Activated naive CD4-positive, alpha-beta T cell treated with anti-CD3 and anti-CD28 coated beads, Interleukin-2, amount 50 U/mL, for 24 hours (primary cell): Measurements from ENCODE around the gene MORN1.

ENCODE experiments used
- H3K27ac Mint-ChIP-seq: one replicate; pipeline ENCODE4 v1.8.0; 2021; ENCODE audit warnings: mild to moderate bottlenecking, mixed read lengths
- H3K27me3 Mint-ChIP-seq: one replicate; pipeline ENCODE4 v1.8.0; 2021; ENCODE audit warnings: mixed read lengths
- H3K36me3 Mint-ChIP-seq: one replicate; pipeline ENCODE4 v1.8.0; 2021; ENCODE audit warnings: mixed read lengths
- H3K4me1 Mint-ChIP-seq: one replicate; pipeline ENCODE4 v1.8.0; 2021; ENCODE audit warnings: mixed read lengths
- H3K4me3 Mint-ChIP-seq: one replicate; pipeline ENCODE4 v1.8.0; 2021; ENCODE audit warnings: mild to moderate bottlenecking, mixed read lengths
- H3K9me3 Mint-ChIP-seq: one replicate; pipeline ENCODE4 v1.8.0; 2021; ENCODE audit warnings: mixed read lengths

The MORN1 gene

GRCh38 chr1:2349806-2350205, 41.5 kb downstream of the MORN1 start:
- Mint-ChIP-seq H3K36me3 (no peaks in the 10 kb centered on the region), H3K4me3 (no peak overlapping the region), H3K27me3 (no peaks in the 10 kb centered on the region), H3K9me3 (no peaks in the 10 kb centered on the region), H3K4me1 (no peaks in the 10 kb centered on the region), H3K27ac (no peak overlapping the region)

DNA sequence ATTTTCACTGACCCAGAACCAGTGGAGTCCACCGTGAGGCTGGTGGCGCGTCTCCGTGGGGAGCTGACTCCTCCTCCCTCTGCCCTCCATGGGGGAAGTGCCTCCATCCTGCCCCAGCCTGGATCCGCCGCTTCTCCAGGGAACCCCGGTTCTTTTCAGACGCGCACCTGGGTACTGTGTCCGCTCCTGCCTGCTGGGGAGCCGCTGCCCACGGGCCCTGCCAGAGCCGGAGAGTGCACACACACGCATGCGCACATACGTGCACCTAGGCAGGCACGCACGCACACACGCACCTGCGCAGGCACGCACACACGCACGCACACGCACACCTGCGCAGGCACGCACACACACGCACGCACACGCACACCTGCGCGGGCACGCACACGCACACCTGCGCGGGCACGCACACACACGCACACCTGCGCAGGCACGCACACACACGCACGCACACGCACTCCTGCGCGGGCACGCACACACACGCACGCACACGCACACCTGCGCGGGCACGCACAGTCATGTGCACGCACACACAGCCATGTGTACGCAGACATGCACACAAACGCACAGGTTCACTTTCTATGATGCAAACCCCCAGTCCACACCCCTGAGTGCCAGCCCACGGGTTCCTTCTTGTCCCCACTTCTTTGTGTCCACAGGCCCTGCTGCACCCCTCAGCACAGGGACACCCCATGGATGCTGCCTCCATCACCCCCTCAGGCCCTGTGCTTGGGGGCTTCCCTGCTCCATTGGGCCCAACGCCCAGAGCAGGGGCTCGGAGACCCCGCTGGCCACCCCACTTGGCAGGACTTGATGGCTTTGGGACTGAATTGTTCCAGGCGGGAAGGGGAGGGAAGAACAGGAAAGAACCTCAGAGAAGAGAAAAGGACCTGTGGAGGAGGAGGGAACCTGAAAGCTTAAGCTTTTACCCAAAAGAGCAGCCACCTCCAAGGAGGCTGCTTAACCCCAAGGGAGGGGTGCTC, 42.7 kb downstream of the MORN1 start:
- Mint-ChIP-seq H3K36me3 (no peaks in the 10 kb centered on the region), H3K27ac (no peak overlapping the region), H3K27me3 (no peaks in the 10 kb centered on the region), H3K4me3 (no peak overlapping the region), H3K4me1 (no peaks in the 10 kb centered on the region), H3K9me3 (no peaks in the 10 kb centered on the region)

DNA sequence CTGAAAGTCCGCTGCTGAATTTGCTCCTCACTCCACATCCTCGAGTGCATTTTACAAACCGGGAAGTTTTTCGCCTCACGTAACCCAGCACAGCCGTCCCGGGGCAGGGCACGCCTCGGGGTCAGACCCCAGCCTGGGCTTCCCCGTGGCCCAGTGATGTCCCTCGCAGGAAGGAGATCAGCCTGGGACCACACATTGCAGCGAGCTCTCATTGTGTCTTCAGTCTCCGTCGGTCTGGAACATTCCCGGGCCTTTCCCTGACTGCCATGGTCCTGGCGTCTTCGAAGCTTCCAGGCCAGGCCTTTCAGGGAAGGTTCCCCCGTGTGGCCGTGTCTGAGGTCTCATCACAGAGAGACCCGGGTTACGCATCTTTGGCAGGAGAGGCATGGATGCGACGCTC, 43.5 kb downstream of the MORN1 start:
- Mint-ChIP-seq H3K36me3 (no peaks in the 10 kb centered on the region), H3K4me1 (no peaks in the 10 kb centered on the region), H3K27ac (peak overlapping the region; percentile 23), H3K9me3 (no peaks in the 10 kb centered on the region), H3K4me3 (no peak overlapping the region), H3K27me3 (no peaks in the 10 kb centered on the region)

DNA sequence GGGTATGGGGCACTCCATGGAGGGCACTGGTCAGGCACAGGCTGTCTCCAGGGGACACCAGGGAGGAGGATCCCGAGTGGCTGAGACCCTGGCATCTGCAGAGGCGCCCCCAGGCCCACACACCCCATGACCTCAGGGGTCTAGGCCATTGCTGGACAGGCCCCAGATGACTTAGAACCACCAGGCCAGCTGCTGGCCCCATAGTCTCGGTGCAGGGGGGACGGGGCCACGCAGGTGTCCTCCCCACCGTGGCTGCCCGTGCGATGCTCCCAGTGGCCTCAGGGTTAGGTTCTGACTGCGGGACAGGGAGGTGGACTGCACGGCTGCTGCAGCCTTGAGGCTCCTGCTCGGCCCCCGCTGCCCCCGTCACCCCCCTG, 44.0 kb downstream of the MORN1 start:
- Mint-ChIP-seq H3K27ac (no peak overlapping the region), H3K9me3 (no peaks in the 10 kb centered on the region), H3K4me3 (no peak overlapping the region), H3K36me3 (no peaks in the 10 kb centered on the region), H3K4me1 (no peaks in the 10 kb centered on the region), H3K27me3 (no peaks in the 10 kb centered on the region)

- Mint-ChIP-seq H3K27ac (no peak overlapping the region), H3K27me3 (no peaks in the 10 kb centered on the region), H3K4me1 (no peaks in the 10 kb centered on the region), H3K36me3 (no peaks in the 10 kb centered on the region), H3K4me3 (no peak overlapping the region), H3K9me3 (no peaks in the 10 kb centered on the region)
Measured at GRCh38 chr1:2346691-2347408, 44.5 kb downstream of the MORN1 start.

DNA sequence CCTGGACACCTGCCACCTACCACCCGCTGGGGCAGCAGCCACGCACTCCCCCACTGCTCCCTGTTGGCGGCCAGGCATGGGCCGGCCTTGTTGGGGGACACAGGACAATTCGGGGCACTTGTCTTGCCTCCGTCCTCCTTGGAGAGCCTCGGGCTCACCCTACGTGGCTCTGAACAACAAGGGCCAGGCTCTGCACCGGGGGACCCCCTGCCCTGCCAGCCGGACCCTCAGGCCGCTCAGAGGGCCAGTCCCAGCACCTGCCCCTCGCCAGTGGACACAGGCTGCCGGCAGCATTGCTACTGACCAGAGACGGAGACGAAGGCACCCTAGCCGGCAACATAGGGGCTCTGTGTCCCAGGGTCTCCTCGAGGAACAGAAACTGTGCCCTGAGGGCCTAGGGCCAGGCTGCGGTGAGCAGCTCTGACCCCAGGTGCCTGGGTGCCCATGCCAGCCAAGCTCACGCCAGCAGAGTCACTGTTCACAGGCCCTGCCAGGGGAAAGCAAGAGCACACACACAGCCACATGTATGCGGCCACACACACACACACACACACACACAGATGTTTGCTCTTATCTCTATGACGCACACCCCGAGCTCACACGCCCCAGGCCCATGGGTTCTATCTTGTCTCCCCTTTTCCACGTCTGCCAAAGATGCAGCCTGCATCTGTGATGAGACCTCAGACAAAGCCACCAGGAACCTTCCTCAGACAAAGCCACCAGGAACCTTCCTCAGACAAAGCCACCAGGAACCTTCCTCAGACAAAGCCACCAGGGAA, 45.9 kb downstream of the MORN1 start:
- Mint-ChIP-seq H3K27me3 (no peaks in the 10 kb centered on the region), H3K4me3 (no peak overlapping the region), H3K4me1 (no peaks in the 10 kb centered on the region), H3K9me3 (no peaks in the 10 kb centered on the region), H3K36me3 (no peaks in the 10 kb centered on the region), H3K27ac (no peak overlapping the region)

- Mint-ChIP-seq H3K27me3 (no peaks in the 10 kb centered on the region), H3K9me3 (no peaks in the 10 kb centered on the region), H3K4me1 (no peaks in the 10 kb centered on the region), H3K4me3 (no peak overlapping the region), H3K27ac (no peak overlapping the region), H3K36me3 (no peaks in the 10 kb centered on the region)
Measured at GRCh38 chr1:2344744-2345296, 46.5 kb downstream of the MORN1 start.

GRCh38 chr1:2344121-2344681, 47.2 kb downstream of the MORN1 start:
- Mint-ChIP-seq H3K4me1 (no peaks in the 10 kb centered on the region), H3K4me3 (no peak overlapping the region), H3K9me3 (no peaks in the 10 kb centered on the region), H3K36me3 (no peaks in the 10 kb centered on the region), H3K27ac (no peak overlapping the region), H3K27me3 (no peaks in the 10 kb centered on the region)

GRCh38 chr1:2343023-2343935, 48.1 kb downstream of the MORN1 start:
- Mint-ChIP-seq H3K27ac (no peak overlapping the region), H3K4me3 (no peak overlapping the region), H3K27me3 (no peaks in the 10 kb centered on the region), H3K9me3 (no peaks in the 10 kb centered on the region), H3K4me1 (no peaks in the 10 kb centered on the region), H3K36me3 (no peaks in the 10 kb centered on the region)

- no peak overlapping the region for H3K4me3 Mint-ChIP-seq
- H3K27me3 Mint-ChIP-seq: no peaks in the 10 kb centered on the region
- H3K27ac Mint-ChIP-seq: no peak overlapping the region
- no peaks in the 10 kb centered on the region for H3K9me3 Mint-ChIP-seq
- H3K36me3 Mint-ChIP-seq: no peaks in the 10 kb centered on the region
- no peaks in the 10 kb centered on the region for H3K4me1 Mint-ChIP-seq
Measured at GRCh38 chr1:2342384-2343022, 48.9 kb downstream of the MORN1 start.

- H3K4me1 Mint-ChIP-seq: no peaks in the 10 kb centered on the region
- no peaks in the 10 kb centered on the region for H3K36me3 Mint-ChIP-seq
- no peak overlapping the region for H3K27ac Mint-ChIP-seq
- H3K4me3 Mint-ChIP-seq: no peak overlapping the region
- no peaks in the 10 kb centered on the region for H3K9me3 Mint-ChIP-seq
- no peaks in the 10 kb centered on the region for H3K27me3 Mint-ChIP-seq
Measured at GRCh38 chr1:2341706-2342383, 49.5 kb downstream of the MORN1 start.

DNA sequence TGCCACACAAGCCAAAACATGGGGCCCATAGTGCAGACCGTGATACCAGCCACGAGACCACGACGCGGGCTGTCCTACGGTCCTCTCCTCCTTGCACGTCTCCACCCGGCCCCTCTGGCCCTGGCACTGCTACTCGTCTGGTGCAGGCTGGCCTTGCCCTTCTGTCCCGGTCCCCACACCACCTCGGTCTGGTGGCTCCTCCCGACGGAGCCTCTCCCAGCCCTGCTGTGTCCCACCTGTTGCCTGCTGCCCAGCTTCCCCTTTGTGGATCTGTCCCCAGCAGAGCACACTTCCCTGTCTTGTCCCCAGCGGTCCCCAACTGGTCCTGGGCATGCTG, 50.5 kb downstream of the MORN1 start:
- no peak overlapping the region for H3K4me3 Mint-ChIP-seq
- H3K9me3 Mint-ChIP-seq: no peaks in the 10 kb centered on the region
- H3K27ac Mint-ChIP-seq: no peak overlapping the region
- no peaks in the 10 kb centered on the region for H3K36me3 Mint-ChIP-seq
- no peaks in the 10 kb centered on the region for H3K27me3 Mint-ChIP-seq
- no peaks in the 10 kb centered on the region for H3K4me1 Mint-ChIP-seq

DNA sequence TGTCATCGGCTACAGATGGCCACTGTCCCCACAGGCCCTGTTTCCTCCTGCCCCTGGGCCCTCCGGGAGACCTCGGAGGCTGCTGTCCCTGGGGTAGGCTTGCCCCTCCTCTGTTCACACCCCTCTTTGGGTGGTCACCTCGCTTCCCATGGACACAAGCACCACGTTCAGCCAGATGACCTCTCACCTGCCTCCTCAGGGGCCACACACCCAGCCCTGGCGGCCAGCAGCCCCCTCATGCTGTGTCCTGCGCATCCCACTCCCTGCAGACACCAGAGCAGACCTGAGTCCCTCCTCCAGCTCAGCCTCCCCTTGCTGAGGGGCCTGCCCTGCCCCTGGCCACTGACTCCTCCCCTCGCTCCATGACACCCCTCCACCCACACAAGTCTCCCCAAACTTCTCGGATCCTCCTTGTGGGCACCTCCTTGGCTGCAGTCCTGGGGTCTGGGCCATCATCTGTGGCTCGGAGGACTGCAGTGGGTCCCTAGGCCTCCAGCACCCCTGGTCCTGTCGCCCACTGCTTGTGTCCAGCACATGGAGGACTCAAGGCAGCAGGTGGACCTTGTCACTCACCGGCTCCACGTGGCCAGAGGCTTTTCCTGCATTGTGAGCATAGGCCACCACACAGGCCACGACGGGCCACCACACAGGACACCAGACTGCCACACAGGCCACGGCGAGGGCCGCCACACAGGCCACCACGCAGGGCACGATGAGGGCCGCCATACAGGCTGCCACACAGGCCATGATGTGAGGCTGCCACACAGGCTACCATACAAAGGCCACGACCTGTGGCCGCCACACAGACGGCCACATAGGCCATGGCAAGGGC, 51.1 kb downstream of the MORN1 start:
- Mint-ChIP-seq H3K4me1 (no peaks in the 10 kb centered on the region), H3K9me3 (no peaks in the 10 kb centered on the region), H3K27me3 (no peaks in the 10 kb centered on the region), H3K27ac (no peak overlapping the region), H3K36me3 (no peaks in the 10 kb centered on the region), H3K4me3 (no peak overlapping the region)
